Measurements from ENCODE around the gene LILRB4.

DNA sequence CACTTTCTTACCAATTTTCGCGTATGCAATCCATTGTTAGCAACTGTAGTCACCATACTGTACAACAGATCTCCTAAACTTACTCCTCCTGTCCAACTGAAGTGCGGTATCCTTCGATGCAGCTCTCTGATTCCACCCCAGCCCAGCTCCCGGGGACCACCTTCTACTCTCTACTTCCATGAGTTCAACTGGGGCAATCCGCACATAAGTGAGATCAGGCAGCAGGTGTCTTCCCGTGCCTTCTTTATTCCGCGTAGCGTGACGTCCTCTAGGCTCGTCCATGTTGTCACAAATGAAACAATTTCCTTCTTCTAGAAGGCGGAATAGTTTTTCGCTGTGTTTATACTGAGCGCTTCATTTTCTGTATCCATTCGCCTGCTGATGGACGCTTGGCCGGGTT lies 24.1 kb upstream of the LILRB4 start:
- TF ChIP-seq CTCF (IDR thresholded peaks at IDR 0.05) (no peak), POLR2A (IDR thresholded peaks at IDR 0.05) (no peak)
